GM12878 (cell line): ENCODE measurements around the gene RGL1. TPM values are rescaled to one million over a fixed set of nuclear protein-coding genes. Genes with fewer than 3 reads are reported as not detected.

Source experiments
- ATAC-seq: fragments of 200-7000 bp; cut with Tn5 transposase; 3 replicates; pipeline ENCODE4 v1.9.1; 2020; ENCODE audit warnings: mild to moderate bottlenecking, moderate library complexity
- BruUV-seq: library from RNA; stranded (reverse); fragments of 400-500 nt; replicated peaks from 2 replicates; lab custom pipeline; 2021; lab: Mats Ljungman, UMichigan
- CTCF ChIA-PET: fragments of 300-600 bp; sonication (Branson Sonifier 250); formaldehyde crosslinking; extraction: SDS; loops from one replicate; lab custom pipeline; 2021; ENCODE audit warnings: inconsistent platforms; lab: Yijun Ruan, JAX
- POLR2A ChIA-PET: fragments of 350-600 bp; formaldehyde crosslinking; extraction: SDS; loops from one replicate; lab custom pipeline; 2021; ENCODE audit warnings: inconsistent platforms; lab: Charles Lee
- RAD21 ChIA-PET: fragments of 300-600 bp; sonication (Branson Sonifier 250); formaldehyde crosslinking; loops from one replicate; lab custom pipeline; 2023; ENCODE audit warnings: antibody characterized with exemption; ENCODE audit not compliant: unreplicated experiment; lab: Charles Lee
- SMC1A ChIA-PET: fragments of 300-600 bp; sonication (Branson Sonifier 250); formaldehyde crosslinking; loops from one replicate; lab custom pipeline; 2023; ENCODE audit not compliant: unreplicated experiment, uncharacterized antibody; lab: Charles Lee
- DNase-seq: peaks from one replicate; pipeline ENCODE4 v3.0.0-alpha.2; 2011; ENCODE audit warnings: low read depth, low spot score
- FAIRE-seq: peaks from 3 replicates; lab custom pipeline; 2011; peaks lifted over from hg19 to GRCh38; lab: Jason Lieb, UNC
- H2AFZ ChIP-seq: 2 replicates; pipeline ENCODE4 v1.6.0; 2011; ENCODE audit warnings: low read depth, low read length, control low read depth; ENCODE audit not compliant: control insufficient read depth
- H3K27ac ChIP-seq: 2 replicates; pipeline ENCODE4 v1.5.1; 2011; ENCODE audit warnings: control low read depth; ENCODE audit not compliant: control insufficient read depth, insufficient read depth
- H3K27me3 ChIP-seq, 2 experiments: replicated peaks in 1 of 2; 2 replicates each; pipeline versions ENCODE4 v1.6.0 to v1.6.1; 2011; ENCODE audit warnings: low read length in 1 of 2; ENCODE audit not compliant: control insufficient read depth in 2 of 2, insufficient read depth in 2 of 2
- H3K36me3 ChIP-seq, 2 experiments: 2 replicates each; pipeline ENCODE4 v1.5.1; 2011; ENCODE audit warnings: low read length in 1 of 2; ENCODE audit not compliant: control insufficient read depth in 2 of 2, insufficient read depth in 2 of 2
- H3K4me1 ChIP-seq: 2 replicates; pipeline ENCODE4 v1.6.1; 2011; ENCODE audit warnings: mild to moderate bottlenecking, low read length, moderate library complexity, mixed read lengths; ENCODE audit not compliant: control insufficient read depth, insufficient read depth
- H3K4me2 ChIP-seq: 2 replicates; pipeline ENCODE4 v1.6.0; 2011; ENCODE audit warnings: control low read depth; ENCODE audit not compliant: control insufficient read depth, insufficient read depth
- H3K4me3 ChIP-seq: fragments of 200-600 bp; sonication (generic); 2 replicates; pipeline ENCODE4 v1.5.1; 2016
- H3K79me2 ChIP-seq: 2 replicates; pipeline ENCODE4 v1.6.0; 2011; ENCODE audit warnings: low read length; ENCODE audit not compliant: control insufficient read depth, insufficient read depth
- H3K9ac ChIP-seq: 2 replicates; pipeline ENCODE4 v1.8.0; 2011; ENCODE audit warnings: low read length, control low read depth, mixed read lengths; ENCODE audit not compliant: control insufficient read depth, insufficient read depth
- H3K9me3 ChIP-seq: replicated peaks from 3 replicates; pipeline ENCODE4 v1.5.1; 2011; ENCODE audit warnings: mild to moderate bottlenecking, low read length; ENCODE audit not compliant: control insufficient read depth, insufficient read depth
- H4K20me1 ChIP-seq: 2 replicates; pipeline ENCODE4 v1.6.0; 2011; ENCODE audit not compliant: control insufficient read depth, insufficient read depth
- BRCA1 ChIP-seq: IDR thresholded peaks from 2 replicates; pipeline ENCODE4 v1.6.1; 2011; ENCODE audit warnings: low read depth, low read length, improper control_type of control experiment
- GATAD2B ChIP-seq: fragments of 450-650 bp; conservative IDR thresholded peaks from 2 replicates; pipeline ENCODE4 v1.6.1; 2017; ENCODE audit warnings: low read depth, mild to moderate bottlenecking, moderate library complexity
- NR2C1 ChIP-seq: fragments of 450-650 bp; IDR thresholded peaks from 2 replicates; pipeline ENCODE4 v1.6.1; 2017; ENCODE audit warnings: antibody characterized with exemption, mild to moderate bottlenecking, moderate library complexity
- NR2C2 ChIP-seq: IDR thresholded peaks from 2 replicates; pipeline ENCODE4 v1.6.1; 2011; ENCODE audit warnings: borderline replicate concordance, low read depth; ENCODE audit not compliant: control insufficient read depth, insufficient read length
- NR2F1 ChIP-seq: fragments of 450-650 bp; conservative IDR thresholded peaks from 2 replicates; pipeline ENCODE4 v1.6.1; 2017; ENCODE audit warnings: mild to moderate bottlenecking
- PKNOX1 ChIP-seq: fragments of 450-650 bp; IDR thresholded peaks from 2 replicates; pipeline ENCODE4 v1.6.1; 2016; ENCODE audit warnings: mild to moderate bottlenecking
- ZNF217 ChIP-seq: fragments of 450-650 bp; IDR thresholded peaks from 2 replicates; pipeline ENCODE4 v1.6.1; 2017; ENCODE audit warnings: antibody characterized with exemption, mild to moderate bottlenecking
- ZZZ3 ChIP-seq: IDR thresholded peaks from 2 replicates; pipeline ENCODE4 v1.6.1; 2011; ENCODE audit warnings: low read depth; ENCODE audit not compliant: control insufficient read depth, insufficient read length
- WGBS: methylation state at CpG from one replicate; pipeline ENCODE4 v1.1.6; 2016; ENCODE audit warnings: low lambda C conversion rate; ENCODE audit not compliant: insufficient replicate concordance, insufficient coverage; ENCODE audit errors: missing lambda C conversion rate; 5-methylcytosine and 5-hydroxymethylcytosine counted together
- in situ Hi-C: fragments of 300-500 bp; cut with MboI; formaldehyde crosslinking; loops from 9 replicates; pipeline ENCODE4 v1.14.3; 2018; ENCODE audit warnings: mixed read lengths
- intact Hi-C: fragments of 100-400 bp; cut with micrococcal nuclease; formaldehyde crosslinking; loops from one replicate; pipeline ENCODE4 v1.14.2; 2022; ENCODE audit not compliant: unreplicated experiment
- polyA plus RNA-seq, 11 experiments: library from polyadenylated mRNA; depleted of rRNA in 4 of 11; unstranded in 6 of 11; stranded (reverse) in 5 of 11; fragments of >200 nt; fragmentation: Nextera tagmentation in 4 of 11; fragmentation: Illumina TruSeq in 1 of 11; extraction: Ambion mirVana in 4 of 11; extraction: Trizol in 1 of 11; gene quantifications; 1 replicate in 1 of 11; 2 replicates in 10 of 11; pipeline versions ENCODE4 v1.2.1 to v1.2.3, GENCODE V29; 2011 to 2016; ENCODE audit warnings: inconsistent platforms in 2 of 11, missing spikeins in 2 of 11, low read depth in 1 of 11
- total RNA-seq, 4 experiments: library from RNA; depleted of rRNA in 3 of 4; stranded (reverse); fragments of >200 nt in 3 of 4; fragmentation: Illumina TruSeq in 1 of 4; extraction: Trizol in 1 of 4; gene quantifications; 2 replicates each; pipeline versions ENCODE4 v1.2.1 to v1.2.3, GENCODE V29; 2013 to 2021

RGL1 gene
- total and polyA plus RNA-seq, 10 of the 15 experiments (the other 5 are each of a cell fraction or from before 2014, with no cell fraction given), result 8.1 to 25.0 (median 19.0) TPM

GRCh38 chr1:183934314-183934713 lies 129.4 kb downstream of the RGL1 start:
- no peak overlapping the region for H3K27ac ChIP-seq
- no peaks in the 10 kb centered on the region for H4K20me1 ChIP-seq
- no peak overlapping the region for H3K9ac ChIP-seq
- ChIA-PET POLR2A (interaction anchor here (1.9 kb wide), 1 partner anchor 12 kb away, joined by 5 read pairs; no protein-coding TSS in a partner anchor), RAD21 (interaction anchor here (1.3 kb wide), 1 partner anchor 8 kb away, joined by 5 read pairs; no protein-coding TSS in a partner anchor), SMC1A (interaction anchor here (1.2 to 4.2 kb wide), 5 partner anchors 8 to 278 kb away, joined by 3 to 22 read pairs (median 6); no protein-coding TSS in a partner anchor), CTCF (interaction anchor here (0.8 to 0.9 kb wide), 3 partner anchors 9 to 18 kb away, joined by 3 to 5 read pairs (median 4); no protein-coding TSS in a partner anchor)
- FAIRE-seq (no peak), ATAC-seq (peak; percentile 37), DNase-seq (no peak)
- H3K27me3 ChIP-seq, result no peaks in the 10 kb centered on the region
- H3K9me3 ChIP-seq, result no peaks in the 10 kb centered on the region
- TF ChIP-seq GATAD2B, result no peak
- peak; percentile 56; the same call in 1 of the 2 replicates for TF ChIP-seq PKNOX1
- TF ChIP-seq ZZZ3, result no peak
- TF ChIP-seq BRCA1, result no peak
- no peak overlapping the region for H2AFZ ChIP-seq
- no TSS peak for BruUV-seq
- no peaks in the 10 kb centered on the region for H3K79me2 ChIP-seq
- H3K4me3 ChIP-seq, result no peak overlapping the region
- 49% methylated on average over 6 of the region's 6 CpGs for WGBS
- H3K36me3 ChIP-seq, result no peaks in the 10 kb centered on the region
- no peaks in the 10 kb centered on the region for H3K4me1 ChIP-seq
- intact Hi-C loops (no loop called here), in situ Hi-C loops (no loop called here)
- no peak overlapping the region for H3K4me2 ChIP-seq

- ChIA-PET POLR2A (interaction anchor here (1.7 kb wide), 1 partner anchor 19 kb away, joined by 4 read pairs; no protein-coding TSS in a partner anchor), SMC1A (interaction anchor here (1.2 to 2.5 kb wide), 2 partner anchors 19 to 20 kb away, joined by 3 to 9 read pairs; no protein-coding TSS in a partner anchor)
- H2AFZ ChIP-seq, result no peak overlapping the region
- no peak for TF ChIP-seq ZNF217
- peak; percentile 79 for TF ChIP-seq NR2C1
- TF ChIP-seq NR2C2, result peak; percentile 58
- peak; percentile 75 for TF ChIP-seq NR2F1
- TF ChIP-seq, all 136 proteins: peak for 3
- intact Hi-C loops, result no loop called here
- ATAC-seq (no peak), FAIRE-seq (peak; percentile 62), DNase-seq (no peak)
- H3K27ac ChIP-seq, result no peak overlapping the region
- H3K9ac ChIP-seq, result no peak overlapping the region
- H4K20me1 ChIP-seq, result no peaks in the 10 kb centered on the region
- no peaks in the 10 kb centered on the region for H3K79me2 ChIP-seq
- no peak overlapping the region for H3K4me3 ChIP-seq
- 72% methylated on average over 7 of the region's 7 CpGs for WGBS
- no peaks in the 10 kb centered on the region for H3K9me3 ChIP-seq
- no TSS peak for BruUV-seq
- CTCF ChIA-PET, result interaction anchor here (1.3 kb wide), 1 partner anchor 20 kb away, joined by 5 read pairs; no protein-coding TSS in a partner anchor
- no peaks in the 10 kb centered on the region for H3K27me3 ChIP-seq
- RAD21 ChIA-PET, result no interaction called here
- H3K4me1 ChIP-seq, result no peaks in the 10 kb centered on the region
- no peaks in the 10 kb centered on the region for H3K36me3 ChIP-seq
- in situ Hi-C loops, result no loop called here
- no peak overlapping the region for H3K4me2 ChIP-seq
These were observed 131.1 kb downstream of the RGL1 start for GRCh38 chr1:183936009-183936408.
